Neural cell (in vitro differentiated cells): ENCODE data around the gene MEGF6. TPM values are rescaled to one million over a fixed set of nuclear protein-coding genes. Genes with fewer than 3 reads are reported as not detected.

Source experiments
- H2AFZ ChIP-seq: fragments of 200-600, 300-800 bp; sonication (generic), shearing (Covaris generic); 2 replicates; pipeline ENCODE4 v1.6.0; 2014; ENCODE audit warnings: low read depth, mild to moderate bottlenecking, antibody characterized with exemption, low read length, moderate library complexity
- H3F3A ChIP-seq: fragments of 200-600 bp; shearing (Covaris generic); 2 replicates; pipeline ENCODE4 v1.6.1; 2016; ENCODE audit warnings: mild to moderate bottlenecking, moderate library complexity, mixed read lengths, antibody characterized with exemption, low read length; ENCODE audit not compliant: insufficient read depth, poor library complexity, severe bottlenecking
- H3K27ac ChIP-seq: fragments of 200-600, 300-800 bp; sonication (generic), shearing (Covaris generic); 2 replicates; pipeline ENCODE4 v1.5.1; 2014; ENCODE audit warnings: mild to moderate bottlenecking, low read length, moderate library complexity
- H3K27me3 ChIP-seq: fragments of 300-800, 200-600 bp; sonication (generic), shearing (Covaris generic); 2 replicates; pipeline ENCODE4 v1.6.0; 2014; ENCODE audit warnings: mild to moderate bottlenecking, low read depth, low read length, moderate library complexity; ENCODE audit not compliant: insufficient read depth
- H3K36me3 ChIP-seq: fragments of 300-800, 200-600 bp; sonication (generic), shearing (Covaris generic); 2 replicates; pipeline ENCODE4 v1.5.1; 2014; ENCODE audit warnings: mild to moderate bottlenecking, antibody characterized with exemption, low read length, moderate library complexity; ENCODE audit not compliant: insufficient read depth
- H3K4me2 ChIP-seq: fragments of 300-800, 200-600 bp; sonication (generic), shearing (Covaris generic); 2 replicates; pipeline ENCODE4 v1.6.0; 2014; ENCODE audit warnings: mild to moderate bottlenecking, low read length
- H3K4me3 ChIP-seq: fragments of 300-800, 200-600 bp; sonication (generic), shearing (Covaris generic); 2 replicates; pipeline ENCODE4 v1.5.1; 2014; ENCODE audit warnings: mild to moderate bottlenecking, low read length, moderate library complexity
- H3K79me2 ChIP-seq: fragments of 200-600 bp; shearing (Covaris generic); replicated peaks from 2 replicates; pipeline ENCODE4 v1.6.0; 2014; ENCODE audit warnings: mild to moderate bottlenecking, low read length, moderate library complexity; ENCODE audit not compliant: insufficient read depth
- H3K9ac ChIP-seq: fragments of 300-800, 200-600 bp; sonication (generic), shearing (Covaris generic); 2 replicates; pipeline ENCODE4 v1.6.1; 2016; ENCODE audit warnings: mild to moderate bottlenecking, low read length, mixed read lengths
- H3K9me2 ChIP-seq: fragments of 200-600 bp; shearing (Covaris generic); 2 replicates; pipeline ENCODE4 v1.6.1; 2016; ENCODE audit warnings: mild to moderate bottlenecking, low read length, mixed read lengths; ENCODE audit not compliant: insufficient read depth
- H3K9me3 ChIP-seq: fragments of 200-600, 300-800 bp; sonication (generic), shearing (Covaris generic); 2 replicates; pipeline ENCODE4 v1.6.1; 2016; ENCODE audit warnings: mild to moderate bottlenecking, mixed run types, low read length, moderate library complexity, mixed read lengths
- H4K20me1 ChIP-seq: fragments of 200-600 bp; shearing (Covaris generic); 2 replicates; pipeline ENCODE4 v1.6.1; 2016; ENCODE audit warnings: mild to moderate bottlenecking, mixed run types; ENCODE audit not compliant: insufficient read depth
- CTCF ChIP-seq: fragments of 450-650 bp; IDR thresholded peaks from 2 replicates; pipeline ENCODE4 v1.5.1; 2014; ENCODE audit warnings: antibody characterized with exemption, mild to moderate bottlenecking, moderate library complexity; ENCODE audit not compliant: poor library complexity, severe bottlenecking
- EP300 ChIP-seq: fragments of 450-650 bp; conservative IDR thresholded peaks from 2 replicates; pipeline ENCODE4 v1.6.1; 2014; ENCODE audit warnings: antibody characterized with exemption, mild to moderate bottlenecking, moderate library complexity; ENCODE audit not compliant: poor library complexity, severe bottlenecking
- EZH2 ChIP-seq: fragments of 200-600, 300-800 bp; shearing (Covaris generic), sonication (generic); IDR thresholded peaks from 2 replicates; pipeline ENCODE4 v1.6.1; 2014; ENCODE audit warnings: antibody characterized with exemption, low read length, borderline replicate concordance, mild to moderate bottlenecking; ENCODE audit not compliant: insufficient read depth, poor library complexity, severe bottlenecking
- MXI1 ChIP-seq: fragments of 450-650 bp; conservative IDR thresholded peaks from 2 replicates; pipeline ENCODE4 v1.6.1; 2014; ENCODE audit warnings: antibody characterized with exemption, mild to moderate bottlenecking; ENCODE audit not compliant: poor library complexity, severe bottlenecking
- POLR2AphosphoS5 ChIP-seq: IDR thresholded peaks from 2 replicates; pipeline ENCODE4 v1.6.1; 2012
- RAD21 ChIP-seq: fragments of 450-650 bp; conservative IDR thresholded peaks from 2 replicates; pipeline ENCODE4 v1.6.1; 2014; ENCODE audit warnings: antibody characterized with exemption, mild to moderate bottlenecking, moderate library complexity
- SMC3 ChIP-seq: fragments of 450-650 bp; conservative IDR thresholded peaks from 2 replicates; pipeline ENCODE4 v1.6.1; 2014; ENCODE audit warnings: antibody characterized with exemption, mild to moderate bottlenecking, moderate library complexity; ENCODE audit not compliant: poor library complexity
- TAF1 ChIP-seq: IDR thresholded peaks from 2 replicates; pipeline ENCODE4 v1.6.1; 2012; ENCODE audit warnings: low read depth
- polyA plus RNA-seq: library from polyadenylated mRNA; depleted of rRNA; stranded (reverse); fragments of >200 nt; gene quantifications from 2 replicates; pipeline ENCODE4 v1.2.3, GENCODE V29; 2014
- TF ChIP-seq, protein P1 (sequence below): IDR thresholded peaks from 2 replicates; pipeline ENCODE4 v1.6.1; 2012; ENCODE audit warnings: borderline replicate concordance

Gene MEGF6
- polyA plus RNA-seq, 1 donor from 2014 or later, result 6.0 TPM

- H3K9ac ChIP-seq, result no peak overlapping the region
- no peaks in the 10 kb centered on the region for H3K36me3 ChIP-seq
- no peak overlapping the region for H3K4me3 ChIP-seq
- no peaks in the 10 kb centered on the region for H3F3A ChIP-seq
- H3K9me2 ChIP-seq, result no peaks in the 10 kb centered on the region
- no peak overlapping the region for H3K4me2 ChIP-seq
- H3K79me2 ChIP-seq, result no peaks in the 10 kb centered on the region
- no peaks in the 10 kb centered on the region for H3K9me3 ChIP-seq
- no peaks in the 10 kb centered on the region for H4K20me1 ChIP-seq
- TF ChIP-seq TAF1, result no peak
- no peak for TF ChIP-seq EP300
- TF ChIP-seq MXI1, result no peak
- TF ChIP-seq RAD21, result no peak
- TF ChIP-seq, protein P1, sequence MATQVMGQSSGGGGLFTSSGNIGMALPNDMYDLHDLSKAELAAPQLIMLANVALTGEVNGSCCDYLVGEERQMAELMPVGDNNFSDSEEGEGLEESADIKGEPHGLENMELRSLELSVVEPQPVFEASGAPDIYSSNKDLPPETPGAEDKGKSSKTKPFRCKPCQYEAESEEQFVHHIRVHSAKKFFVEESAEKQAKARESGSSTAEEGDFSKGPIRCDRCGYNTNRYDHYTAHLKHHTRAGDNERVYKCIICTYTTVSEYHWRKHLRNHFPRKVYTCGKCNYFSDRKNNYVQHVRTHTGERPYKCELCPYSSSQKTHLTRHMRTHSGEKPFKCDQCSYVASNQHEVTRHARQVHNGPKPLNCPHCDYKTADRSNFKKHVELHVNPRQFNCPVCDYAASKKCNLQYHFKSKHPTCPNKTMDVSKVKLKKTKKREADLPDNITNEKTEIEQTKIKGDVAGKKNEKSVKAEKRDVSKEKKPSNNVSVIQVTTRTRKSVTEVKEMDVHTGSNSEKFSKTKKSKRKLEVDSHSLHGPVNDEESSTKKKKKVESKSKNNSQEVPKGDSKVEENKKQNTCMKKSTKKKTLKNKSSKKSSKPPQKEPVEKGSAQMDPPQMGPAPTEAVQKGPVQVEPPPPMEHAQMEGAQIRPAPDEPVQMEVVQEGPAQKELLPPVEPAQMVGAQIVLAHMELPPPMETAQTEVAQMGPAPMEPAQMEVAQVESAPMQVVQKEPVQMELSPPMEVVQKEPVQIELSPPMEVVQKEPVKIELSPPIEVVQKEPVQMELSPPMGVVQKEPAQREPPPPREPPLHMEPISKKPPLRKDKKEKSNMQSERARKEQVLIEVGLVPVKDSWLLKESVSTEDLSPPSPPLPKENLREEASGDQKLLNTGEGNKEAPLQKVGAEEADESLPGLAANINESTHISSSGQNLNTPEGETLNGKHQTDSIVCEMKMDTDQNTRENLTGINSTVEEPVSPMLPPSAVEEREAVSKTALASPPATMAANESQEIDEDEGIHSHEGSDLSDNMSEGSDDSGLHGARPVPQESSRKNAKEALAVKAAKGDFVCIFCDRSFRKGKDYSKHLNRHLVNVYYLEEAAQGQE, result no peak
- TF ChIP-seq EZH2, result no peak
- no peak for TF ChIP-seq POLR2AphosphoS5
- TF ChIP-seq CTCF, result no peak
- TF ChIP-seq SMC3, result no peak
- no peaks in the 10 kb centered on the region for H3K27me3 ChIP-seq
- no peak overlapping the region for H2AFZ ChIP-seq
- no peak overlapping the region for H3K27ac ChIP-seq
Observed at GRCh38 chr1:3577711-3578432, 33.4 kb downstream of the MEGF6 start.

GRCh38 chr1:3577300-3577699 is 34.0 kb downstream of the MEGF6 start:
- Histone ChIP-seq H3K9ac (no peak overlapping the region), H3K27ac (no peak overlapping the region), H3K4me2 (no peak overlapping the region), H3K27me3 (no peaks in the 10 kb centered on the region), H3K9me3 (no peaks in the 10 kb centered on the region), H3K79me2 (no peaks in the 10 kb centered on the region), H3F3A (no peaks in the 10 kb centered on the region), H3K9me2 (no peaks in the 10 kb centered on the region), H4K20me1 (no peaks in the 10 kb centered on the region), H2AFZ (no peak overlapping the region), H3K36me3 (no peaks in the 10 kb centered on the region), H3K4me3 (no peak overlapping the region)
- TF ChIP-seq MXI1 (no peak), SMC3 (no peak), TAF1 (no peak), EP300 (no peak), EZH2 (no peak), POLR2AphosphoS5 (no peak)
